Anterior cingulate cortex (tissue), 58 donors: ENCODE results near the gene JUND.

Source experiments
- DNase-seq, 58 donors: peaks; one replicate each; lab custom pipeline; 2025; lab: John Stamatoyannopoulos, UW

The JUND gene

GRCh38 chr19:18309525-18310064 lies 28.2 kb upstream of the JUND start:
- no peak for DNase-seq

DNA sequence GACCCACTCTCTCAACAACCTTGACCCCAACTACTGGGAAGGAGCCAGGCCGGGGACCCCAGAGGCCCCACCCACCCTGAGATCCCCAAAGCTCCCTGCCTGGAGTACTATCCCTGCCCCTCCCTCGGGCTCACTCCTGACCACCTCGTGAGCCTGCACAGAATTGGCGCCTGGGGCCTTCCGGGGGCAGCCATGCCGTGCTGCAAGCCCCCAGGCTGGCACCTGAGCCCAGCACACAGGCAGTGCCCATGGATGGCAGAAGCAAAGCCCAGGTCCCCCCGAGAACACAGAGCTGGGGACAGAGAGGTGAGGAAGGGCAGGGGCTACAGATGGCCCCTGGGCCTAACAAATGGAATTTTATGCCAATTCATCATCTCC lies 27.5 kb upstream of the JUND start:
- DNase-seq: no peak

DNA sequence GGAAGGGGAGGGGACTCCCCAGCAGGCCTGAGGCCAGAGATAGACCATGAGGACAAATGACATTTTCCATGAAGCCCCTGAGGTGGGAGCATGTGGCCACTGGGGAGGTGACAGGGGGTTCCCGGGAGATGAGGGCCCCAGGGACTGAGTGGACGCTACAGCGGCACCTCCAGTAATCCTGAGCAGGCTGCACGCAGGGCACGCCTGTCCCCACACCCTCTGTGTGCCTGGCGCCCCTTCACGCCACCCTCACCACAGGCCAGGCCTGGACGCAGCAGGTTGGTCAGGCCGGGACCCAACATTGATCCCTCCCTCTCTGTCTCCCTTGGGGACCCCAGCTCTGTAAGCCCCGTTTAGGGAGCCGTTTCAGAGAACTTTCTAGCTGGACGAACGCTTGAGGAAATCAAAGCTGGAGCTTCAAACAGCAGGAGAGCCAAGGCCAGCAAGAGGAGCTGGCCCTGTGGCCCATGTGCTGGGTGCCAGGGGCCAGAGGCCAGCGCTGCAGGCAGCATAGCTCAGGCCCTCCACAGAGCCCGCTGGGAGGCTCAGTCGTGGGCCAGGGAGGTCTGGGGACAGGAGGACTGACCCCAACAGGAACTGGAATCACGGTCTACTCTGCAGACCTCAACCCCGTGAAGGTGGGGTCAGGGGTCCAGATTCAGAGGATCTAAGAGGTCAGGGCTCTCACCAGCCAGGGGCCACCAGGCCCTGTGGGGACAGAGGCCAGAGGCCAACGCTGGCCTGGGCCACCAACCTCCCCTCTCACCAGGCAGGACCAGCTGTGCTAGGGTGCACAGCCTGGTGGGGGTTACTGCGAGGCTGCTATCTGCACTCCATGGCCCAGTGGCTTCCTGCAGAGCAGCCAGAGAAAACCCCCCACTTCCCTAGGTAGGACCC lies 26.9 kb upstream of the JUND start:
- no peak for DNase-seq

GRCh38 chr19:18307271-18307681 lies 25.9 kb upstream of the JUND start:
- peak in 4 of 58 donors; percentile 15 to 50 (median 44) for DNase-seq

DNA sequence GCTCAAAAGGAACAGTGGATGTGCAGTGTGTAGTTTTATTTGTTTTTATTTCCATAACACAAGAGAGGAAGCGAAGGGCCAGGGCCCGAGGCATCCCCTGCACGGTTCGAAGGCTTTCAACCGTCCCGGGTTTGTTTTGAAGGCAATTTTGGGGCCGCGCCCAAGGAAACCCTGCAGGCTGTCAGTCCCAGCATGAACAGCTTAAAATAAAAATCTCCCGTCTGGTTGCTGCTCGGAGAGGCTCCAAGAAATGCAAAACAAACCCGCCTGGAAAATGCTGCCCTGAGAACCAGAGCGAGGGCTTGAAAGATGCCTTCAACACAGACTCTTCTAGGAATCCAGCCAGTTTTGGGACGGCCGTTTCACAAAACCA lies 25.5 kb upstream of the JUND start:
- peak in 46 of 58 donors; percentile 8 to 75 (median 36) for DNase-seq

GRCh38 chr19:18306209-18306887 lies 24.9 kb upstream of the JUND start:
- no peak for DNase-seq

GRCh38 chr19:18304458-18305310 lies 23.3 kb upstream of the JUND start:
- peak; percentile 33 to 87 (median 72) for DNase-seq

- DNase-seq: peak in 9 of 58 donors; percentile 45 to 67 (median 51)
These were observed 22.7 kb upstream of the JUND start for GRCh38 chr19:18304208-18304457.

- no peak for DNase-seq
These were observed 20.3 kb upstream of the JUND start for GRCh38 chr19:18301718-18302111.

DNA sequence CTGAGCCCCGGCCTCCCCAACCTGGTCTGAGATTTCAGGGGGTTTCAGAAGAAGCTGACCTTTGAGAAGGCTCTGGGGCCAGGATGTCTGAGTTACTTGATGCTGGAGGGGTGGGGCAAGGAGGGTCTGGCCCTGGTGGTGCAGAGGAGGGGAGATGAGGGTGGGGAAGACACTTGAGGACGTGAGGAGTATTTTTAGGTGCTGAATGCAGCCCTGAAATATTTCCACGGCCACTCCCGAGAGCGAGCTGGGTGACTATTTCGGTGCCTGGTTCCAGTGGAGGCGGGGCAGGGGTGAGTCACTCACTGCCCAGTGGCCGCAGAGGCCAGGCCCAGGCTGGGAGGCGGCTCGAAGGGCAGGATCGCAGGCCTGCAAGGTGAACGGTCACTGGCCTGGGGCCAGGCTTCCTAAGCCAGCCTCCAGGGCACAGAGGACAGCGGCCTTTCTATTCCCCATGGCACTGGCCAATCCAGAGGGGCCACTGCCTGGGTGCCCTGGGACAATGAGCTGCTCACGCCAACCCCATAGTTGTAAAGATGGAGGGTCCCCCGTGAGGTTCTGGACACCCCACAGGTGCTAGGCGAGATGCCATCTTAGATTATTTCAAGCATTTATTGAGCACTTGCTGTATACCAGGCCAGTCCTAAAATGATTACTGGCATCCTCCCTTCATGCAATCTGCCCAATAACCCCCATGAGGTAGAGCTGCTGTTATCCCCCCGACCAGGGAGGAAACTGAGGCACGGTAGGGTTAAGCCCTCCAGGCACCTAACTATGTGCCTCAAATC lies 19.7 kb upstream of the JUND start:
- DNase-seq: peak in 2 of 58 donors; percentile 18 to 24

- no peak for DNase-seq
These were observed 18.2 kb upstream of the JUND start for GRCh38 chr19:18299654-18300053.

- DNase-seq: no peak
These were observed 17.2 kb upstream of the JUND start for GRCh38 chr19:18298601-18299000.

- no peak for DNase-seq
These were observed 15.9 kb upstream of the JUND start for GRCh38 chr19:18297308-18297707.

DNA sequence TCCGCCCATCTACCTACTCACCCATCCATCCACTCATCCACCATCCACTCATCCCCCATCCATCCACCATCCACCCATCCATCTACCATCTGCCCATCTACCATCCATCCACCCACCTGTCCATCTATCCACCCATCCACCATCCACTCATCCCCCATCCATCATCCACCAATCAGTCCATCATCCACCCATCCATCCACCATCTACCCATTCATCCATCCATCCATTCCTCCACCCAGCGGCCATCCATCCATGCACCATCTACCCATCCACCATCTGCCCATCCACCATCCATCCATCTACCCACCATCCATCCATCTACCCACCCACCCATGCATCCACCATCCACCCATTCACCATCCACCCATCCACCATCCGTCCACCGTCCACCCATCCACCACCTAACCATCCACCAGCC lies 13.6 kb upstream of the JUND start:
- no peak for DNase-seq

- peak in 46 of 58 donors; percentile 8 to 84 (median 45) for DNase-seq
These were observed 13.0 kb upstream of the JUND start for GRCh38 chr19:18294467-18294864.

DNA sequence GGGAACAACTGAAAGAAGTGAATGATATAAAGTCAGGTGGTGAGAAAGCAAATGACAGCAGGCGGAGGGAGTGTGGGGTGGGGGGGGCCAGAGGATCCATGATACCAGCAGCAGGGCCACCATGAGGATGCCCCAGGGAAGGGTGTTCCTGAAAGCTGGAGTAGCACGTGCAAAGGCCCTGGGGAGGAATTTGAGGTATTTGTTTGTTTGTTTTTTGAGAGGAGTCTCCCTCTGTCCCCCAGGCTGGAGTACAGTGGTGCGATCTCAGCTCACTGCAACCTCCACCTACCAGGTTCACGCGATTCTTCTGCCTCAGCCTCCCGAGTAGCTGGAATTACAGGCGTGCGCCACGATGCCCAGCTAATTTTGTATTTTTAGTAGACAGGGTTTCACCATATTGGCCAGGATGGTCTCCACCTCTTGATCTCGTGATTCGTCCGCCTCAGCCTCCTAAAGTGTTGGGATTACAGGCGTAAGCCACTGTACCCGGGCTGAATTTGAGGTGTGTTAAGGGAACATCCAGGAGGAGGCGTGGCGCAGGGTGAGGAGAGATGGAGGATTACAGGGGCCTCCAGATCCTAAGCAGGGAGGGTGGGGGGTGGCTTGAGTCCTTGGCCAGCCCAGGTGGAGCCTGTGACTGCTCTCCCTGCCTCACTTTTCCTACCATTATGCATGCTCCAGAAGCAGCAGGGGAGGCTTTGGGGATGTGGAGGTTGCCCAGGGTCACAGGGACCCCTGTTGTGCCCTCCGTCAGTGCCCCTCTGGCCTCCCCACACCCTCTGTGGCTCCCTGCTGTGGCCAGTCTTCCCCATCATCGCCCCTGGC lies 12.4 kb upstream of the JUND start:
- DNase-seq: no peak

GRCh38 chr19:18292810-18293641 lies 11.6 kb upstream of the JUND start:
- DNase-seq: peak in 55 of 58 donors; percentile 18 to 85 (median 58)

DNA sequence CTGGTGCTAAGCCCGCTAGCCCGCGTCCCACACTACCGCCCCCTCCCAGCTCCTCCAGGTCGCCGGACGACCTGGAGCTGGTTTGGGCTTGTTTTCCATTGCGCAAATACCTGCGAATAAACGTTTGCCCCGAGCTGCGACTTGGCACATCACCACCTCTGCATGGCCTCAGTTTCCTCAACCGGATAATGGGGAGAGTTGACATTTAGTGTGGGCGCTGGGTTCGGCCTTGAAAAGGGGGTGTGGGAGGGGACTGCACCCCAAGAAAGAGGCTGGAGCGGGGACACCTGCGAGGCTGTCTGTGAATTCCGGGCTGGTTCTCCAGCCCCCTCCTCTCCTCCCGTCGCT lies 11.0 kb upstream of the JUND start:
- DNase-seq: peak in 3 of 58 donors; percentile 44 to 72 (median 52)
